ENCODE results near the gene ING3.

The ING3 gene

GRCh38 chr7:120990468-120991118, 40.0 kb downstream of the ING3 start:
- no peak for DNase-seq

GRCh38 chr7:120991161-120991560, 40.6 kb downstream of the ING3 start:
- no peak for DNase-seq

GRCh38 chr7:120991581-120991980, 41.0 kb downstream of the ING3 start:
- DNase-seq, result no peak

- DNase-seq, result no peak
These were observed 41.8 kb downstream of the ING3 start for GRCh38 chr7:120992272-120992964.

- DNase-seq, result no peak
These were observed 42.5 kb downstream of the ING3 start for GRCh38 chr7:120992965-120993494.

GRCh38 chr7:120993553-120994191, 43.1 kb downstream of the ING3 start:
- no peak for DNase-seq

GRCh38 chr7:120994512-120995410, 44.2 kb downstream of the ING3 start:
- no peak for DNase-seq

- DNase-seq, result no peak
These were observed 45.1 kb downstream of the ING3 start for GRCh38 chr7:120995654-120996053.

GRCh38 chr7:120996333-120996987, 45.9 kb downstream of the ING3 start:
- peak; percentile 65 for DNase-seq

GRCh38 chr7:120996988-120997345, 46.4 kb downstream of the ING3 start:
- no peak for DNase-seq

GRCh38 chr7:120997882-120998474, 47.4 kb downstream of the ING3 start:
- DNase-seq, result no peak

- DNase-seq, result no peak
These were observed 47.9 kb downstream of the ING3 start for GRCh38 chr7:120998520-120998919.

- DNase-seq, result no peak
These were observed 48.5 kb downstream of the ING3 start for GRCh38 chr7:120998996-120999565.

GRCh38 chr7:121000081-121000983, 49.8 kb downstream of the ING3 start:
- no peak for DNase-seq

GRCh38 chr7:121001234-121001906, 50.8 kb downstream of the ING3 start:
- DNase-seq, result no peak

GRCh38 chr7:121002048-121002756, 51.6 kb downstream of the ING3 start:
- no peak for DNase-seq

GRCh38 chr7:121002757-121003200, 52.2 kb downstream of the ING3 start:
- DNase-seq, result no peak

- DNase-seq, result no peak
These were observed 53.6 kb downstream of the ING3 start for GRCh38 chr7:121003986-121004685.
